Kidney (tissue), 14 donors: ENCODE data around the gene GMPR. TPM values are rescaled to one million over a fixed set of nuclear protein-coding genes. Genes with fewer than 3 reads are reported as not detected.

Experiments
- DNase-seq, 5 donors: peaks; one replicate each; pipeline ENCODE4 v3.0.0-alpha.2; 2013 to 2020
- FAIRE-seq: peaks from 2 replicates; lab custom pipeline; 2012; peaks lifted over from hg19 to GRCh38; lab: Jason Lieb, UNC
- H3K27ac ChIP-seq, 2 donors: one replicate each; pipeline ENCODE4 v1.7.0; 2013; ENCODE audit warnings: low read depth in 2 of 2, low read length in 2 of 2, inconsistent platforms in 1 of 2
- H3K27me3 ChIP-seq: one replicate; pipeline ENCODE4 v1.7.1; 2013; ENCODE audit warnings: low read length, inconsistent platforms; ENCODE audit not compliant: control insufficient read depth, insufficient read depth
- H3K36me3 ChIP-seq, 3 donors: one replicate each; pipeline versions ENCODE4 v1.7.0 to v1.7.1; 2013; ENCODE audit warnings: low read length in 3 of 3, control low read depth in 1 of 3, inconsistent platforms in 1 of 3; ENCODE audit not compliant: insufficient read depth in 3 of 3, control insufficient read depth in 2 of 3
- H3K4me1 ChIP-seq, 3 donors: one replicate each; pipeline versions ENCODE4 v1.7.0 to v1.7.1; 2013; ENCODE audit warnings: low read length in 3 of 3, inconsistent platforms in 1 of 3, low read depth in 1 of 3; ENCODE audit not compliant: control insufficient read depth in 2 of 3, insufficient read depth in 2 of 3
- H3K4me3 ChIP-seq, 3 donors: one replicate each; pipeline versions ENCODE4 v1.7.0 to v1.8.1; 2013; ENCODE audit warnings: low read length in 3 of 3, control low read depth in 1 of 3, inconsistent platforms in 1 of 3
- H3K9ac ChIP-seq, 3 donors: one replicate each; pipeline versions ENCODE4 v1.7.0 to v1.7.1; 2013; ENCODE audit warnings: low read length in 3 of 3, control low read depth in 1 of 3, inconsistent platforms in 1 of 3
- H3K9me3 ChIP-seq, 3 donors: one replicate each; pipeline versions ENCODE4 v1.7.0 to v1.7.1; 2013; ENCODE audit warnings: low read length in 3 of 3, control low read depth in 1 of 3, inconsistent platforms in 1 of 3; ENCODE audit not compliant: control insufficient read depth in 2 of 3, insufficient read depth in 1 of 3
- intact Hi-C: fragments of 100-400 bp; cut with DNase I; formaldehyde crosslinking; loops from one replicate; pipeline ENCODE4 v1.11.1; 2022
- polyA plus RNA-seq: library from polyadenylated mRNA; stranded (reverse); fragments of 350-450 nt; fragmentation: Illumina TruSeq; extraction: RNeasy Lipid Tissue Mini Kit (QIAGEN cat#74804); gene quantifications from one replicate; pipeline ENCODE4 v1.2.3, GENCODE V29; 2014; ENCODE audit warnings: low read depth, low replicate concordance; ENCODE audit not compliant: insufficient read depth
- total RNA-seq: library from RNA; stranded (reverse); fragmentation: NEBNext Ultra II Directional; extraction: Animal tissue kit (Norgen Biotek cat#: 25700); gene quantifications from one replicate; pipeline ENCODE4 v1.2.1, GENCODE V29; 2021
- TF ChIP-seq, protein P1 (sequence below): IDR thresholded peaks from 3 replicates; pipeline ENCODE4 v1.5.1; 2012; ENCODE audit warnings: mild to moderate bottlenecking, moderate library complexity, borderline replicate concordance; ENCODE audit not compliant: insufficient read depth; ENCODE audit errors: extremely low read depth
- donor health status: control.
- donor health status: control.
- donor health status: control.
- donor health status: control.
- donor health status: control.
- donor health status: DM: yes; HTN: yes; CAD: no.
- donor health status: Normal renal cell carcinoma (clear cell type).

The GMPR gene
- total and polyA plus RNA-seq, 2 donors from 2014 or later, result 51.4 to 54.5 TPM

DNA sequence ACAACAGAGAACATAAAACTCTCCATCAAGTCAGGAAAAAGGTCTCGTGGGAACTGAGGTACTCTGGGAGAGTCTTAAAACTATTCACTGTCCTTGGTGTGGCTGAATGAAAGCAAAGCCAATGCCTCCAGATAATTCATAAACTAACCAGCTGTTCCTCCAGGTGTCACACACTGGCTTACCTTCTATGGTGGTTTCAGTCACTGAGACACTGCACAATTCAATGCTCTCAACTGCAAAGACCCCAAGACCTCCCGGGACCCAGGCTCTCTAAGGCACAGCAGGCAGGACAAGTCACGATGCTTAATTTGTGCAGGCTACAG is 100.8 kb downstream of the GMPR start:
- no peaks in the 10 kb centered on the region for H3K27me3 ChIP-seq
- TF ChIP-seq, protein P1, sequence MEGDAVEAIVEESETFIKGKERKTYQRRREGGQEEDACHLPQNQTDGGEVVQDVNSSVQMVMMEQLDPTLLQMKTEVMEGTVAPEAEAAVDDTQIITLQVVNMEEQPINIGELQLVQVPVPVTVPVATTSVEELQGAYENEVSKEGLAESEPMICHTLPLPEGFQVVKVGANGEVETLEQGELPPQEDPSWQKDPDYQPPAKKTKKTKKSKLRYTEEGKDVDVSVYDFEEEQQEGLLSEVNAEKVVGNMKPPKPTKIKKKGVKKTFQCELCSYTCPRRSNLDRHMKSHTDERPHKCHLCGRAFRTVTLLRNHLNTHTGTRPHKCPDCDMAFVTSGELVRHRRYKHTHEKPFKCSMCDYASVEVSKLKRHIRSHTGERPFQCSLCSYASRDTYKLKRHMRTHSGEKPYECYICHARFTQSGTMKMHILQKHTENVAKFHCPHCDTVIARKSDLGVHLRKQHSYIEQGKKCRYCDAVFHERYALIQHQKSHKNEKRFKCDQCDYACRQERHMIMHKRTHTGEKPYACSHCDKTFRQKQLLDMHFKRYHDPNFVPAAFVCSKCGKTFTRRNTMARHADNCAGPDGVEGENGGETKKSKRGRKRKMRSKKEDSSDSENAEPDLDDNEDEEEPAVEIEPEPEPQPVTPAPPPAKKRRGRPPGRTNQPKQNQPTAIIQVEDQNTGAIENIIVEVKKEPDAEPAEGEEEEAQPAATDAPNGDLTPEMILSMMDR, result no peak
- DNase-seq, result no peak
- intact Hi-C loops, result loop anchor here (10.0 kb wide), 1 partner anchor 426 kb away; the partner anchor contains the start of gene ATXN1
- no peak overlapping the region for H3K9ac ChIP-seq
- H3K9me3 ChIP-seq, result no peaks in the 10 kb centered on the region
- peaks cover 0 to 10% (median 6%) of the 10 kb centered on the region in 3 donors for H3K4me1 ChIP-seq
- no peak overlapping the region for H3K27ac ChIP-seq
- H3K4me3 ChIP-seq, result no peak overlapping the region
- no peak for FAIRE-seq
- H3K36me3 ChIP-seq, result no peaks in the 10 kb centered on the region

DNA sequence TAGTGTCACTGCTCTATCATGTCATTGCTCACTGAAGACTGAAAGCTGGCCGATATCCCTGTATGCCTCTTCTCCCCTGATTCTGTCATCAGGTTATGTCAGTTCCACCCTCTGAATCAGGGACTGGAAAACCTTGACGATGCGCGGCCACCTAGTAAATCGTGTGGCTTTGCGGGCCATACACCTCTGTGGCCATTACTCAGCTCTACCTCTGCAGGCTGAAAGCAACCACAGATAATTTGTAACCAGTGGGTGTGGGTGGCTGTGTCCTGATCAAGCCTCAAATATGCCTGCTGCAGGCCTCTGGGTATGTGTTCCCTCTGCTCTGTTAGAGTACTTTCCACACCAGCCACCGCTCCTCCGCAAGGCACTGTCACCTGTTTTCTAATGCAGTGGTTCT is 105.2 kb downstream of the GMPR start:
- H3K4me1 ChIP-seq, result peaks cover 0 to 13% (median 6%) of the 10 kb centered on the region in 3 donors
- no peaks in the 10 kb centered on the region for H3K9me3 ChIP-seq
- H3K9ac ChIP-seq, result no peak overlapping the region
- H3K27ac ChIP-seq, result no peak overlapping the region
- intact Hi-C loops, result no loop called here
- H3K27me3 ChIP-seq, result no peaks in the 10 kb centered on the region
- TF ChIP-seq, protein P1, result no peak
- H3K4me3 ChIP-seq, result no peak overlapping the region
- no peaks in the 10 kb centered on the region for H3K36me3 ChIP-seq
- no peak for FAIRE-seq
- no peak for DNase-seq

DNA sequence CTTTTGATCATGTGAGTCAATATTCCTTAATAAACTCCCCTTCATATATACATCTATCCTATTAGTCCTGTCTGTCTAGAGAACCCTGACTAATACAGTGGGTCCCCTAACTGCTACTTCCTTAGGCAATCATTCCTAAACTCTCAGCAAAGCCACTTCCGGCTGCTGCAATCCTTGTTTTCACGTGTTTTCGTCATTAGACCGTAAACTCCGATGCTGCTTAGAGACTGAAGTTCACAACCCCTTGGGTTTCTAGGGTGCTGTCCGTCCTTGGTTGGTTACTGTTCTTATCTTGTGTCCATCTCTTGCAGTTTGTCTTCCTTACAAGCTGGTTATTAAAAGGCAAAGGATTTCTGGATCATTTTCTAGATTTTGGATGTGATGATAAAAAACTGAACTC is 106.4 kb downstream of the GMPR start:
- no peaks in the 10 kb centered on the region for H3K9me3 ChIP-seq
- no peak overlapping the region for H3K4me3 ChIP-seq
- intact Hi-C loops, result no loop called here
- no peaks in the 10 kb centered on the region for H3K27me3 ChIP-seq
- DNase-seq (peak in 2 of 5 donors; percentile 35 to 51), FAIRE-seq (no peak)
- TF ChIP-seq, protein P1, result no peak
- H3K4me1 ChIP-seq, result peaks cover 0 to 5% (median 0%) of the 10 kb centered on the region in 3 donors
- H3K36me3 ChIP-seq, result no peaks in the 10 kb centered on the region
- H3K27ac ChIP-seq, result peak overlapping the region in 1 of 2 donors; percentile 41
- no peak overlapping the region for H3K9ac ChIP-seq

Other genes with a start within 250 kb of the GMPR start
- gene MYLIP, start 109.5 kb upstream of the GMPR start, total RNA-seq, result 52.8 TPM
- 27.1 TPM for gene MYLIP, start 109.5 kb upstream of the GMPR start, polyA plus RNA-seq